Stimulated activated CD4-positive, alpha-beta T cell treated with anti-CD3 and anti-CD28 coated beads, Interleukin-15, amount 100 ng/mL, for 48 hours (primary cell): ENCODE data around the gene ALDH18A1.
A peak's percentile ranks its signal among the peaks of the same experiment; 100 is the strongest.
"Not testable (repeated sequence)": the region's sequence is repeated elsewhere in the genome, so short reads cannot be mapped to it uniquely, and the experiment has no call there.

Experiments used
- DNase-seq, 2 donors: peaks; one replicate each; pipeline ENCODE4 v3.0.0-alpha.2; 2020; ENCODE audit warnings: low read depth in 2 of 2

ALDH18A1 gene

GRCh38 chr10:95650232-95650631 lies 6.3 kb downstream of the ALDH18A1 start:
- no peak for DNase-seq

GRCh38 chr10:95648138-95648537 lies 8.4 kb downstream of the ALDH18A1 start:
- DNase-seq, result no peak

GRCh38 chr10:95646160-95646559 lies 10.4 kb downstream of the ALDH18A1 start:
- DNase-seq, result no peak

- no peak for DNase-seq
Observed at GRCh38 chr10:95644901-95645300, 11.6 kb downstream of the ALDH18A1 start.

GRCh38 chr10:95640891-95641315 lies 15.6 kb downstream of the ALDH18A1 start:
- DNase-seq, result no peak

GRCh38 chr10:95637911-95638310 lies 18.6 kb downstream of the ALDH18A1 start:
- no peak for DNase-seq

GRCh38 chr10:95637140-95637539 lies 19.4 kb downstream of the ALDH18A1 start:
- DNase-seq, result no peak

GRCh38 chr10:95635319-95635733 lies 21.2 kb downstream of the ALDH18A1 start:
- no peak for DNase-seq

GRCh38 chr10:95628786-95629185 lies 27.7 kb downstream of the ALDH18A1 start:
- no peak for DNase-seq

GRCh38 chr10:95626500-95626899 lies 30.0 kb downstream of the ALDH18A1 start:
- DNase-seq, result no peak

- not testable (repeated sequence) for DNase-seq
Observed at GRCh38 chr10:95620415-95620814, 36.1 kb downstream of the ALDH18A1 start.

- no peak for DNase-seq
Observed at GRCh38 chr10:95618101-95618500, 38.4 kb downstream of the ALDH18A1 start.

- no peak for DNase-seq
Observed at GRCh38 chr10:95616446-95616845, 40.1 kb downstream of the ALDH18A1 start.

GRCh38 chr10:95613330-95613729 lies 43.2 kb downstream of the ALDH18A1 start:
- no peak for DNase-seq

- DNase-seq, result no peak
Observed at GRCh38 chr10:95610727-95611126, 45.8 kb downstream of the ALDH18A1 start.

- no peak for DNase-seq
Observed at GRCh38 chr10:95606922-95607321, 49.6 kb downstream of the ALDH18A1 start.

GRCh38 chr10:95605163-95605562 lies 51.3 kb downstream of the ALDH18A1 start:
- DNase-seq, result no peak

- DNase-seq, result no peak
Observed at GRCh38 chr10:95604630-95605029, 51.9 kb downstream of the ALDH18A1 start.

GRCh38 chr10:95602382-95602781 lies 54.1 kb downstream of the ALDH18A1 start:
- no peak for DNase-seq

GRCh38 chr10:95601116-95601719 lies 55.3 kb downstream of the ALDH18A1 start:
- DNase-seq, result peak; percentile 8 to 44

- DNase-seq, result no peak
Observed at GRCh38 chr10:95600158-95600557, 56.4 kb downstream of the ALDH18A1 start.

- no peak for DNase-seq
Observed at GRCh38 chr10:95597788-95598187, 58.7 kb downstream of the ALDH18A1 start.

GRCh38 chr10:95588025-95588424 lies 68.5 kb downstream of the ALDH18A1 start:
- DNase-seq, result no peak
